GM19240 (cell line): ENCODE results near the gene PTPRT.

Experiments
- DNase-seq: peaks from one replicate; pipeline ENCODE4 v3.0.0; 2011; ENCODE audit warnings: low spot score; ENCODE audit not compliant: insufficient read length

PTPRT gene

DNA sequence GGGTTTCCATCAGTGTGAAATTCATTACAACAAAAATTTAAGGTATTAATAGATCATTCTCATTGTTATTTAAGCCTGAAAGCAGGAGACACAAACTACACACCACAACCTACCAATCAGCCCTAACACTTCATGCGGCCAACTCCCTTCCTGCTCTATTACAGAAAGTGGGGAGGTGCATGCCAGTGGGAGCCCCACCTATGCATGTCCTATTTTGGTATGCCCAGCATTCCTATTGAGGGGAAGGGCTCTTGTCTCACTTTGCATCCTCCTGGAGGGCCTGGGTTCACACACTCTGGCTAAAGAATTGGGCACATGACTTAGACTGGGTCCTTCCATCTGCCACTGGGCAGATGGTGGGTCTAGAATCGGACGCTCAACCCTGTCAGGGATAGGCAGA, 450.0 kb downstream of the PTPRT start:
- DNase-seq = no peak

DNA sequence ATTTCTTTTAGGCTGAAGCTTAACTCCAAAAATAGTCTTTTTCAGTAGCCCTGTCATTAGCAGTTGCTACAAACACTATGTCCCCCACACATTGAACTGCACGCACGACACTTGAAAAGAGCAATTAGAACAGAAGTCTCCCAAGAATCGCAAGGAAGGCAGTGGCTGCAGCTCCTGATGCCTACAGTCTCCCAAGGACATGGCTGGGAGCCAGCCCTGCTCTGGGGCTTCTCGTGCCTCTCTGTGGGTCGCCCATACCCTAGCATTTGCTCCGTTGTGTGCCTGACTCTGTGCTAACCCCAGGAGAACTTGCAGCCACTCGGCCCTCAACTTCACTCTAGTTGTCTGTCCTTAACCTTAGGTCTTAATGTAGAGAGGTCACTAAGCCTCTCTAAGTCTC, 454.2 kb downstream of the PTPRT start:
- DNase-seq = no peak

DNA sequence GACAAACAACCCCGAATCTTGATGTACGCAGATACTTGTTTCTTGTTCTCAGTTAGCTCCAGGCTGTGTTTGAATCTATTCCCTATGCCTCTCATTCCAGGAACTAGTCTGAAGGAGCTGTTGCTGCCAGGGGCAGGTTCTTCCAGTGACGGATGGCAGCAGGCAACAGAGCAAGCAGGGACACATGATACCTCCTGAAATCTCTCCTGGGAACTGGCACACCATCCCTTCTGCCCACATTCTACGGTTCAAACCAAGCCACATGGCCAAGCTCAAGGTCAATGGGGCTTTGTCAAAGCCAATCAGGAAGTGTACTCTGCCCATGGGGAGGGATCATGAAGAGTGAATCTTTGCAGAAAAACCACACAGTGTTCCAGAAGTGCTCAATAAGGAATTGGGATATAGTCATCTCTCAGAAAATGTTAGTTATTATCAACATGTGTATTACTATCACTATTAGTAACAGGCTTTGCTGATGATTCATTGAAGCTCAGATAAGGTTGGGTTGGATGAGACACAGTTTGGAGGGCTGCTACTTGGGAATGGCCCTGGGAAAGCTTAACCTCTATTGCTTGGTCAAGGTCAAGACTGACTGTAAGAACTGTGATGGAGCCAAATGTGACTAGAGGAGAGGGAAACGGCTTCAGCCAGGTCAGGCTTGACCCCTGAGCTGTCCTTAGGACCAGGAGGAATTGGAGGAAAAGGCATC, 454.9 kb downstream of the PTPRT start:
- DNase-seq = no peak

DNA sequence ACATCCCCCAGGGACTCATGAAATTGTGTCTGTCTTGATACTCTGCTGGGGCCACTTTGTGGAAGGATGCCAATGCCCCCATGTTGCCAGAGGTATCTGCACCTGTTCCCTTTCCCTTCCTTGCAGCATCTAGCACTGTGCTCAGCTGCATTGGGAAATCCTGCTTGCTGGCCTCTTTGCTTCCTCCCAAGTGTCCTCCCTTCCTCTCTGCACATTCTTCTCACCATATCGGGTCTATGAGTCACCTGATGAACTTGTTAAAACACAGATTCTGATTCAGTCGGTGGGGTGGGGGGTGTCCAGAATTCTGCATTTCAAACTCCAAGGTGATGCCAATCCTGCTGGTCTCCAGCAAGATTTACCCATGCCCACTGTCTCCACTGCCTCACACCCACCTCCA, 467.8 kb downstream of the PTPRT start:
- DNase-seq = no peak

- no peak for DNase-seq
Measured at GRCh38 chr20:42714298-42715141, 475.2 kb downstream of the PTPRT start.

GRCh38 chr20:42708266-42708665, 481.4 kb downstream of the PTPRT start:
- no peak for DNase-seq

DNA sequence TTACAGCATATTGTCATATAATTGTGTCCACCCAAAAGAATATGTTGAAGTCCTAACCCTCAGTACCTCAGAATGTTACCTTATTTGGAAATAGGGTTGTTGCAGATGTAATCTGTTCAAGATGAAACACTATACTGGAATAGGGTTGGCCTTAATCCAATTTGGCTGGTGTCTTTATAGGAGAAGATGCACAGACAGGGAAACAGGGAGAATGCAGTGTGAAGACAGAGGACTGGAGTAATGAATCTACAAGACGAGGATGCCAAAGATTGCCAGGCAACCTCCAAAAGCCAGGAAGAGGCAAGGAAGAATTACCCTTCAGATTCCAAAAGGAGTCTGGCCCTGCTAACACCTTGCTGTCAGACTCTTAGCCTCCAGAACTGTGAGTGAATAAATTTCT, 482.9 kb downstream of the PTPRT start:
- DNase-seq = no peak

- DNase-seq = no peak
Measured at GRCh38 chr20:42705550-42705949, 484.2 kb downstream of the PTPRT start.

DNA sequence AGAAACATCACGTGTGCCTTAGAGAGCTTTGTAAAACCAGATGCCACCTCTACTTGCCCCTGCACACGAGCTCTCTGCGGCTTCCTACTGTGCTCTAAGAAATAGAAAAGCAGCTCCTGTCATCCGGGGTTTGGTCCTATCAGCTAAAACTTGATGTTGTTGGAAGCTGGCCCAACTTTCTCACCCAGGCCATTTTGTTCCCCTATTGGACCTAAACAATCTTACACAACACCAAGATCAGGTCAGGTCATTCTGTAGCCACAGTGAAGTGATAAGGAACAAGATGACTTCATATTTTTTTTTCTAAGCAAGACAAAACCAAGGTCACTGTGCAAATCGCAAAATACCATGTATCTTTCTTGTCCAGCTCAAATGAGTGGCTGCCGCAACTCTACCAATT, 486.0 kb downstream of the PTPRT start:
- DNase-seq = no peak

GRCh38 chr20:42701948-42702347, 487.8 kb downstream of the PTPRT start:
- no peak for DNase-seq

DNA sequence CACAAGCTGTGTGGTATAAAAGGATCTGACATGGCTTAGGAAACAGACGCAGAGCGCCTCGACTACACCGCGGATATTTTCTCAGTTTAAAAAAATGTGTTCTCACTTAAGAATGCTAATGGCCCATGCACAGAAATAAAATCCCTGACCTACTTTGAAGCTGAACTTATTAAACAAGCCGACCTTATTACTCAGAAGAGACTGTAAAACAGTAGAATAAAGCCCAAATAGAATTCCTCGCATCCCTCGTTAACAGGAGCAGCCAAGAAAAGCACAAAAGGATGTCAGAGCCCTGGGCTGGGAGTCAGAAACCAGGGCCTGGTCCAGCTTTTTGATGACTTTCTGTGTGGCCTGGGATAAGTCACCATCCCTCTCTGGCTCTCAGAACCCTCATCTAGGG, 489.3 kb downstream of the PTPRT start:
- no peak for DNase-seq

GRCh38 chr20:42697962-42698361, 491.7 kb downstream of the PTPRT start:
- no peak for DNase-seq

GRCh38 chr20:42690842-42691437, 498.8 kb downstream of the PTPRT start:
- DNase-seq = no peak

DNA sequence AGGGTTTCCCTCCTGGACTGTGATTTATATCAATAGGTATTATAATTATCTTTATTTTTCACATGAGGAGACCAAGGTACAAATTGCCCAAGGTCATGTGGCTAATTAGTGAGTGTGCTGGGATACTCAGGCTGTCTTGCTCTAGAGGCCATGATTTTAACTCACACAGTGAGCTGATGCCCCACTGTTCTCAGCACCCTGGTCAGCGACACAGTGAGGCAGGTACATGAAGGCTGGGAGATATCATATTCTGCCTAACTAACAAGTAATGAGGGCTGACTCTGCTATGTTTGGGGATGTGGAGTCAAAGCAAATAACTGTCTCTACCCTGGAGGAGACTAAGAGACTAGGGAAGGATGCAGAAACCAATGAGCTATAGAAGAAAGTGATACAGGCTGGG, 501.1 kb downstream of the PTPRT start:
- DNase-seq = no peak

DNA sequence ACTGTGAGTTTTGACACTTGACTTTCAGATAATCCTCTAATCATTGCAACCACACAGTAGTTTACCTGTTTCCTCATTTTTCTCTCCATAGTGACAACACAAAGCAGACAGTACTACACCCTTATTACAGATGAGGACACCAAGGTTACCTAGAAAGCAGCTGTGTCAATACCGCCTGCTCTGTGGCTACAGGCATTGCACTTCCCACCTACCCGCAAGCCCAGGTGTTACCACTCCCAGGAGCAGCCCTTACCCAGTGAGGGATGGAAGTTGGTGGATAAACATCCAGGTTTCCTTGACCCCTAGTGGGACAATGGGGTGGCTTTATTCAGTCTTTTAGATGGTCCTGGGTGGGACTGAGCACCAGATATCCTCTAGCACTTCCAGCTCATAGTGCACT, 503.6 kb downstream of the PTPRT start:
- DNase-seq = no peak

DNA sequence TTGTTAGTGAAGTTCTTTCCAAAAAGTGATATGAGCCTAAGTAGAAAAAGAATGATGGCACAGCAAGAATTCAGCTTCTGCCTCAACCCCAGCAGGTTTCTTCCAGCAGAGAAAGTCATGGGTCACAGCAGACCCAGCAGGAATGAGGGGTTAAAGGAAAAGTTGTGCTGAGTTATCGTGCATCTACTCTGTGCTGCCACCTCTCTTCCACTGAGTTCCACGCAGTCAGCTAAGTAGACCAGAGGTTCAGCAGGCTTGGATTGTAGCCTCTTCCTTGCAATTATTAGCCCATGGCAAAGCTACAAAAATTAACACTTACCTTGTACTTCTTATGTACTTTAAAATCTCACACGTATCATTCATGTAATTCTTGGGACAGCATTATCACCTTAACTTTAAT, 510.8 kb downstream of the PTPRT start:
- no peak for DNase-seq

DNA sequence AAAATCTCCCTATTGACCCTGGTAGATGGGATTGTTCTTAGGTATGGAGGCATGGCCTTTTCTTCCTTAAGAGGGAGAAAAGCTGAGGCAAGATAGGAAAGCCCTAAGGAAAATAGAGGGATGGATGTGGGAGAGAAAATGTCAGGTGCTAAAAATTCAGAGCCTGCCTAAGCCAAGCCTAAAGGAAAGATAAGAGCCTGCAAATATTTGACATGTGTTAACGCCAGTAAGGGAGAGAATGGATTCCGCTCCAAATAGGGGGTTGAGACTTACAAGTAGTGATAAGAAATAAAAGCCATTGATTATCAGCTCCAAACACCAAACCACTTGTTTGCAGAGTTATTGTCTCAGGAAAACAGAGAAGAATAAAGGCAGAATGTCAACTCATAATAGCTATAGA, 533.6 kb downstream of the PTPRT start:
- DNase-seq = no peak

DNA sequence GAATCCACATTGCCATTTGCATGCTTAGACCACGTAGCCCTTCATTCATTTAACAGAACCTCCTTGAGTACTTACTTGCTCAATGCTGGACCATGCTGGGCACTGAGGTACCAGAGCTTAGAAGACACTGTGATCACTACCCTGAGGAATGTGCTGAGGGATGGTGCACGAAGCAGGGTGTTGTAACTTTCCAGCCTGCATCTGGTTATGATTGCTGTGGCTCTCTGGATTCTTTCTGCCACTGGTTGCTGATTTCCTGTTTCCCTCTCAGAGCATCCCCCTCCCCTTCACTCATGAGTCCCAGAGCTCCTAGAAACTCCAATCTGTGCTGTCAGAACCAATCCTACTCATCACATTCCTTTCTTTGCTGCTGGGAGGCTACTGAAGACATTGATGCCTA, 537.4 kb downstream of the PTPRT start:
- DNase-seq = no peak

DNA sequence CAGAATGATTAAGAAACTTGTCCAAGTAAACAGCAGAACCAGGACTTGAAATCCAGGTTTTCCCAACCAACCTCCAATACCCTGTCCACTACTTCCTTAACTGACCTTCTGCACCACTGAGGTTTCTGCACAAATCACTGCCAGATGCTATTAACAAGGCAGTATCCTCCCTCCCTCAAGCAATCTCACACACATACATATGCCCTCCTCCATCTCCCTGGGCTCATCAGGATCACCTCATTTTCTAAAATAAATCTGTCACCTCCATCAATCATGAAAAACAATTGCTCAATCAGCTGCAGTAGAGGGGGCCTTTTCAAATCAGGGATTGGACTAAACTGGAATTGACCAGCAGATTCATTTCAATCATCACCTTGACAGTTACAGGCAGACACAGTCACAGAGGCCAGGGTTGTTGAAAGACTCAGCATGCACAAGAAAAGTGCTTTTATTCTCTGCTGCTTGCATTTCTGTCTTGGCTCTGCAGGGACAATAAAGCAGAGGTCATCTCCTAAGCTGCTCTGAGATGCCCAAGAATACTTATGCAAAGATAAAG, 539.4 kb downstream of the PTPRT start:
- DNase-seq = no peak

DNA sequence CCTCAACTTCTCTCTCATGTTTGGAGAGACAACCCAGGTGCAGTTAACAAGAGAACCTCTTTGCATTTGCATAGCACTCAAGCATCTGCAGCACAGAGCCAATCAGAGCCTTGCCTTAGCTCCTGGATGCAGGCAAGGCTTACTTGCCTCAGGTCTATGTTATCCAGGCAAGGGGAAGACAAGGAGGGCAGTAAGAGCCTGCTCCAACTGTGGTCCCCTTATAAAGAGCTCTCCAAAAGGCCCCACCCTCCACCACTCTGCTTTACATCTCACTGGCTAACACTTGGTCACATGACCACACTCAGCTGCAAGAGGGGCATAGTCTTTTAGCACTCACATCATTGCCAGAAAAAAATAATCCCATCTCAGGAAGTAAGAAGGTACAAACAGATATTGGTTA, 540.0 kb downstream of the PTPRT start:
- no peak for DNase-seq

GRCh38 chr20:42646250-42646649, 543.5 kb downstream of the PTPRT start:
- DNase-seq = no peak

DNA sequence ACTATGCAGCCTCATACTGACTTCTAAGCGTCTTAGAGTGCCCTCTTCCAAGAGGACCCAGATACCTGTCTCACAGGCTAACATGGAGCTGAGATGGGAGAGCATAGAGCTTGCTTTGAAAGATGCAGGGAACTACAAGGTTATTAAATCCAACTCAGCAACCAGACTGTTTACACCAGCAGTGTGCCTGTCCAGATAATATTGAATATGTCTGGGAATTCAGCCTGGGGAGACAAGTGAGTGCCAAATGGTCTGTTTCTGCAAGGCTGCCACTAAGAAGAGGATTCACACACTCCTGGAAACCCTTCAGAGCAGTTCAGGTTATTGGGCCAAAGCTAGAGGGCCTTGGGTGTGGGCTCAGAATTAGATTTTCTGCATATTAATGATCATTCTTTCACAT, 547.8 kb downstream of the PTPRT start:
- DNase-seq = no peak
